GM21825 (cell line): ENCODE results near the gene PLA2G2F.
"Not testable (repeated sequence)": the region's sequence is repeated elsewhere in the genome, so short reads cannot be mapped to it uniquely, and the experiment has no call there.

Experiments used
- ATAC-seq: cut with Tn5 transposase; IDR thresholded peaks from one replicate; pipeline ENCODE4 v1.9.1; 2021; ENCODE audit warnings: mild to moderate bottlenecking, moderate library complexity; ENCODE audit not compliant: unreplicated experiment

PLA2G2F gene

DNA sequence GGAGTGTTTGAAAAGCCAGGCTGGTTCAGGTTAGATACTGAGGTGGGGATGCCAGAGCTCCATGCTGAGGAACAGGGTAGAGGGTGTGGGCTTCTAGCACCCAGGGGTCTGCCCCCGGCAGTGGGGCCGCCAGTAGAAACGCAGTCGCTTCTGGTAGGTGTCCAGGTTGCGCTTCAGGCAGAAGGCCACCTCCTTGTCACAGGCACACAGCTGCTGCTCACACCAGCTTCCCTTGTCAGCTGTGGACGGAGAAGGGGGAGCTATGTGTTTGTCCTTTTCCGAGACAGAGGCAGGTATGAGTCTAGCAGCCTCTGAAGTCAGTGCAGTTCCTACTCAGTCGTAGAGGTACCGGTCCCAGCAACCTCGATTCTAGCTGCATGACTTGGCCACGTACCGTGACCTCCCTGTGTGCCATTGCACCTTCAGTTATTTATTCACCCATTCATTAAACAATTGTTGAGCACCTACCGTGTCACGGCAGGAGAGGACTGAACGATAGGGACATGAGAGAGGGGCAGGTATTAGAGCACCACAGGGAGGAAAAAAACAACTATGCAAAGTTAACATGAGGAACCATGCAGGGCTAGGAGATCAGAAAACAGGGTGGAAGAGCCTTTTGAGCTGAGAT is 25.0 kb upstream of the PLA2G2F start:
- ATAC-seq: no peak

DNA sequence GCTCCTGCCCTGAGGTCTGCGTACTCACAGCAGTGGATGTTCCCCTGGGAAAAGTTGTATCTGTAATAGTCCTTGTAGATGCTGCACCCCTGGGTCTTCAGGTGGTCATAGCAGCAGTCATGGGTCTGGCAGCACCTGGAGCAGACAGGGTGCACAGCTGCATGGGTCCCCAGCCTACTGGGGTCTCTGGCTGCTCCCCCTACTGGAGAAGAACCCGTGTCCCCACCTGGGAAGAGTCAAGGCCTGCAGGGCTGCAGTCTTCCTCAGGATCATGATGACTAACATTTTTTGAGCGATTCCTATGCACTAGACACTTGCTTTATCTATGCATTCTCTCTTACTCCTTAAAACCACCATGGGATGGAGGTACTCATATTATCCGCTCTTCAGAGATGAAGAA is 23.6 kb upstream of the PLA2G2F start:
- ATAC-seq: no peak

DNA sequence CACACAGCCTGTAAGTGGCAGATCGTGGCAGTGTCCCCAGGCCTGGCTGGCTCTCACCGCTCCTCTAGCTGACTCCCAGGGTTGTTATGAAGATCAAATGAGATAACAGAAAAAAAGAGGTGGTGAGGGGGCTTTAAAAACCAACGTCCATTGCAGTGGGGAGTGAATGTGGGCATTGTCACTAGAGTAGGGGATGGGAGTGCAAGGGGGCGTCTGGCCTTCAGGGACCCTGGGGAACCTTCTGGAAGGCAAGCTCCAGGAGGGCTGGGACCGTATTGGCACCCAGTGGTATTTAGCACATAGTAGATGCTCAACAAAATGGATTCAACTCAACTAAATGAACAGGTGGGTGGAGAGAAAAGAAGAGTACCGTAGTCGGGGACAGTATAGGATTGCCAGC is 23.2 kb upstream of the PLA2G2F start:
- ATAC-seq: no peak

DNA sequence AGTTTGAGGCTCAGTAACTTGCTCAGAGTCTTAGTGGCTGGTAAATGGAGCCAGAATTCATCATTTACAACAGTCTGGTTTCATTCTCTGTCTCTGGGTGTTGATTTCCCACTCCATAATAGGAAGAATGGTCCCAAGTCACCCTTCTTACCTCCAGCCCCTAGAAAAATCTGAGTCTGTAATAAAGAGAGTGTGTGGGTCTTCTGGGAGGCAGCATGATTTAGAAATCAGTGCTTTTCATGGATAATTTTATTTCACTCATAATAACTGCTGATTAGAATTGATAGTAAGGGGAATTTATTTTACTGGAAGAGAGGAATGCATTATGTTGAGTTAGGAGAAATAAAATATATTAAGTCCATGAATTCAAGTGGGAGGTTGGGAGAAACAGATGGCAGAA is 21.9 kb upstream of the PLA2G2F start:
- no peak for ATAC-seq

DNA sequence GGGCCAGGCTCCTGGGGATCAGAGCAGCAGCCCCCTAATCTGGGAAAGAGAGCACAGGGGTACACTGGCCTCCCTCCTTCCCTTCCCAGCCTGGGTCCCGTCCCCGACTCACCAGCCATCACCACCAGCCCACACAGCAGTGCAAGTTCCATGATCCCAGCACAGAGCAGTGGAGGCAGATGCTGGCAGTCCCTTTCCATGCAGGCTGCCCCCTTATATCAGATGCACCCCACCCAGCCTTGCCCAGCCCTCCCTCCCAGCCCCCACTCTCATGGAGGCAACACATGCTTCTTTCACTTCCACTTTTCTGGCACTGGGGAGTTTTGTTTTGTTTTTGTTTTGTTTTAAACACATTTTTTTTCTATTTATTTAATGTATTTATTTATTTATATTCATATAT is 19.8 kb upstream of the PLA2G2F start, which contains the start of gene PLA2G2D:
Gene PLA2G2D (minus strand): TSS at position 190 of the 400 bp plus-strand sequence. CDS start 38 bp downstream, at position 152.
- no peak for ATAC-seq

DNA sequence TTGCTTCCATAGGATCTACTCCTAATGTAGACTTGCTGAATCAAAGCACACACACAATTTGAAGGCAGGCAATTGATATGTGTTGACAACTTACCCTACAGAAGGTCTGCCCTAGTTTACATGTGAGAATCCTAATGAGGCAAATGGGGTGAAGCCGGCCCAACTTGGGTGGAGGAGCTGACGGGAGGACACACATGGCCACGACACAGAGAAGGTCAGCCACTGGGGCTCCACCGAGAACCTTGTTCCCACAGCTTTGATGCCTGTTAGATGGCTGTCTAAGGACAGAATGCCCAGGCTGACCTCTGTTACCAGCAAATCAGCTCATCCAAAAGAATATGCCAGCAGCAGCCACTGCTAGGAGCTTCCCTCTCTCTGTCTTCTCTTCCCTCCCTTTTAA is 18.3 kb upstream of the PLA2G2F start:
- no peak for ATAC-seq

DNA sequence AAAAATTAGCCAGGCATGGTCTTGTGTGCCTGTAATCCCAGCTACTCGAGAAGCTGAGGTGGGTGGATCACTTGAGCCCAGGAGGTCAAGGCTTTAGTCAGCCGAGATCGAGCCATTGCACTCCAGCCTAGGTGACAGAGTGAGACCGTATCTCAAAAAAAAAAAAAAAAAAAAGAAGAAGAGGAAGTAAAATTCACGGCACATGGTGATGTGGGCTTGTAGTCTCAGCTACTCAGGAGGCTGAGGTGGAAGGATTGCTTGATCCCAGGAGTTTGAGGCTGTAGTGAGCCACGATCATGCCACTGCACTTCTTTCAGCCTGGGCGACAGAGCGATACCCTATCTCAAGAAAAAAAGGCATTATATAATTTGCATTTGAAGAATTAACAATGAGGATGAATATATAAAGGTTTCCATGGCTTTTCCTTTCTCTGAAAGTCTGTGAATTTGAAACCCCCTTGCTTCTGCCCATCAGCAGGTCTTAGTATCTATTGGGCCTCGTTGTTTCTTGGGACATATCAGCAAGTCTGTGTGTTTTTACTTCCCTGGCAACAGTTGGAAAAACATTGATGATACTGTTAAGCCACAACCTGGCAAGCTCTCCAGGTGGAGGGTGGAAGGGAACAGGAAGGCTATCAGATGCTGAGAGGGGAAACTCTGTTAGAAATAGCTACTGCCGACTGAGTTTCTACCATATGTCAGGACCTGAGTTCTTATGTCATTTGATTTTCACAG is 15.2 kb upstream of the PLA2G2F start:
- ATAC-seq: no peak

DNA sequence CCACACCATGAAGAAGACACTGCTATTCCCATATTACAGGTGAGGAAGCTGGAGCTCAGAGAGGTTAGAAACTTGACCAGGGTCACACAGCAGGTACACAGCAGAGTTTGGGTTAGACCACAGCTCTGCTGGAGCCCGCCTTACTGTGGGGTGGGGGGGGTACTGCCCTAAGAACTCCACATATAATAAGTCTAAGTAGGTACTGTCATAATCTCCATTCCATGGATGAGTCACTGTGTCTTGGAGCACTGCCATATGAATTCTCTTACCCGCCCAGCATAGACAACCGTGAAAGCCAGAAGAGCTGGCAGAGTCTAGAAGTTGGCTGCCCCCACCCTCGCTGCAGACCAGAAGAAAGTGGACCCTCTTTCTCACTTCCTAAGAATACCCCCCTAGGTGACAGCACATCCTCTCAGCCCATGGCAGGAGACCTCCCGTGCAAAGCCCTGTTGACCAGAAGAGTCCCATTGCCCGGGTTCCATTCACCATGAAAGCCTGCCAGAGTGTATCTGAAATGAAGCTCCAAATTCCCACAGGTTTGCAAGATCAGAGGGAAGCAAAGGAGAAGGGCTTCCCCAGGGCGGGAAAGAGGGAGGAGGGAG is 14.6 kb upstream of the PLA2G2F start:
- no peak for ATAC-seq

DNA sequence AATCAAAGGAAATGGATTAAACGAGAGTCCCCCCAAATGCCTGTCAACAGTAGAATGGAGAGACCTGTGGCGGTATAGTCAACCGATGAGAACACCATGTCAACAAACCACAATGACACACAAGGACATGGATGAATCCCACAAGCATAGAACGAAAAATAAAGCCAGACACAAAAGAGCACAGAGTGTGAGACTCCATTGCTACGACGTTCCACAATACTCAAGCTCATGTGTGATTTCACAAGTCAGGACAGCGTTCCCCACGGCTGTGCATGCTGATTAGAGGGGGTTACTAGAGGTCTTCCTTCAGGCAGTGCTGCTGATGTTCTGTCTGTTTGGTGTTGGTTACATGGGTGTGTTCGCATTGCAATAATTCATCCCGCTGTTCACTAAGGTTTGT is 14.0 kb upstream of the PLA2G2F start:
- no peak for ATAC-seq

DNA sequence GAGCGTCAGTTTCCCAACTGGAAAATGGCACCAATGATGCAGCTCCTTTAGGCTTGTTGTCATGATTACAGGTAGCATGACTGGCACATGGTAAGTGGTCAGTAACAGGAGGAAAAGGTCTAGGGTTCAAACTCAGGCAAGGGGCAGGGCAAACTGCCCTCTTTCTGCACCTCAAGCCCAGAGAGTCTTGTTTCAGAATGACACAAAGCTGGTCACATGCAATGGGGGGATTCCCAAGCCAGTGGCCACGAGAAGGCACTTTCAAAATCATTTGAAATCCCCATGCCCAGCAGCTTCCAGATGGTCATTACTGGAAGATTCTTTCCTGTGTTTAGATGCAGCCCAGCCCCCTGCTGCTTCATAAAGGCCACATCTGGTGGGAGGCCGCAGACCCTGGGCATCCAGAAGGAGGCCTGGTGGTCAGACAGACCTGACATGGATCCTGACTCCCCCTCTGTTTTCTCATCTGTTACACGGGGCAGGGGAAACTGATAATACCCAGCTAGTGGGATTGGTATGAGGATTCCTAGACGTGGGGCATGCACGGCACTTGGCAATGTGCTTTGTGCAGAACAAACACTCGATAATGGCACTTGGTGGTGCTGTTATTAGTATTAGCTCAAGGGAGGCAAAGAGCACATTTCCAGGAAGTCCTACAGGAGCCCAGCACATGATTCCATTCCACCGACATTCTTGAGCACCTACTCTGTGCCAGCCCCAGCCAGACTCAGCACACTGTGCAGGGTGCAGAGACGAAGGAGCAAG is 12.9 kb upstream of the PLA2G2F start:
- no peak for ATAC-seq

DNA sequence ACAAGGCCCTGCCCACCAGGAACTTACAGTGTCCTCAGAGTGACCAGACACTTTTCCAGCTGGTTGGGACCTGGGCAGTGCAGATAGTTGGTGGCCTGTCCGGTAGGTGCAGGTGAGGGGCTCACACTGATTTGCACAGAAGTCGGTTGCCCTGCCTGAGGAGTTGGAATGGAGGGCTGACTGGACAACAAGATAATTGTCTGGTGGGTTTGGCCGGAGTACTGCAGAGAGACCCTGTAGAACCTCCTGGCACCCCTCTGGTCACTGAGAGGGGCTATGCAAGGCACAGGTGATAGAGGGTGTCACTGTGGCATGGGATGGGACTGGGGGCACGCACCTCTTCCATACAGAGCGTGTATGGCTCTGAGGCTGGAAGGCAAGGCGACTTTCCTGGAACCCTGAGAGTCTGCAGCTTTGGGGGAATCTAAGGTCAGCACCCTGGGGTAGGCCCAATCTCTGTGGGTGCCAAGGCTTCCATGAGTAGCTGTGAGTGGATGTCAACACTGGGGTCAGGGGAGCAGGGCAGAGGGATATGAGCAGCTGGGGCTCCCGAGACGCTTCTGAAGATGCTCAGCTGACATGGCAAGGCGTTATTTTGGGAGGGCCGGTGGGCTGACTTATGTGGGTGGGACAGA is 12.2 kb upstream of the PLA2G2F start:
- no peak for ATAC-seq

DNA sequence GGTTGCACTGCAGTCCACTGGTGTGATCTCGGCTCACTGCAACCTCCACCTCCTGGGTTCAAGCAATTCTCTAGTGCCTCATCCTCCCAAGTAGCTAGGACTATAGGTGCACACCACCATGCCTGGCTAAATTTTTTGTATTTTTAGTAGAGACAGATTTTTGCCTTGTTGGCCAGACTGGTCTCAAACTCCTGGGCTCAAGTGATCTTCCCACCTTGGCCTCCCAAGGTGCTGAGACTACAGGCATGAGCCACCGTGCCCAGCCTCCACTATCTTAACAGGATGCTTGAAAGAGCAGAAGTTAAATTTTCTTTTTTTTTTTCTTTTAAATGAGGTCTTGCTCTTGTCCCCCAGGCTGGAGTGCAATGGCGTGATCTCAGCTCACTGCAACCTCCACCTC is 8.6 kb upstream of the PLA2G2F start:
- ATAC-seq: not testable (repeated sequence)

DNA sequence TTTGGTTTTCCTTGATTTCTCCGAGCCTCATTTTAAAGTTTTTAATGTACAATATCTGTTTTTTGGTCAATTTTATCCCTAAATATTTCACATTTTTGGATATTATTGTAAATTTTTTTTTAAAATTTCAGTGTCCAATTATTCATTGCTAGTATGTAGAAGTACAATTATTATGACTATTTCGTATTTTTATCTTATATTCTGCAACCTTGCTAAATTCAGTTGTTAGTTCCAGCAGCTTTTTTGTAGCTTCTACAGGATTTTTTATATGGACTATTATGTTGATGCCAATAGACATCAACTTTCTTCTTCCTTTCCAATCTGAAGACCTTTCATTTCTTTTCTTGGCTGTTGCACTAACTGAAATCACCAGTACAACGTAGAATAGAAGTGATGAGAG is 4.1 kb upstream of the PLA2G2F start:
- no peak for ATAC-seq

DNA sequence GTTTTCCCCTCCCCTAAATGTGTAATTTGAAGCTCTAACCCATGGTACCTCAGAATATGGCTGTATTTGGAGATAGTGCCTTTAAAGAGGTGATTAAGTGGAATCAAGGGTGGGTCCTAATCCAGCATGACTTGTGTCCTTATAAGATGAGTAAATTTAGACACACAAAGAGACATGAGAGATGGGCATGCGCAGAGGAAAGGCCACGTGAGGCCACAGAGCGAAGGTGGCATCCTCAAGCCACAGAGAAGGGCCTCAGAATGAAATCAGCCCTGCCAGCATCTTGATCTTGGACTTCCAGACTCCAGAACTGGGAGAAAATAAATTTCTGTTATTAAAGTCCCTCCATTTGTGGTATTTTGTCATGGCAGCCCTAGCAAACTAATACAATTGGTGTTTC is 2.9 kb upstream of the PLA2G2F start:
- no peak for ATAC-seq

DNA sequence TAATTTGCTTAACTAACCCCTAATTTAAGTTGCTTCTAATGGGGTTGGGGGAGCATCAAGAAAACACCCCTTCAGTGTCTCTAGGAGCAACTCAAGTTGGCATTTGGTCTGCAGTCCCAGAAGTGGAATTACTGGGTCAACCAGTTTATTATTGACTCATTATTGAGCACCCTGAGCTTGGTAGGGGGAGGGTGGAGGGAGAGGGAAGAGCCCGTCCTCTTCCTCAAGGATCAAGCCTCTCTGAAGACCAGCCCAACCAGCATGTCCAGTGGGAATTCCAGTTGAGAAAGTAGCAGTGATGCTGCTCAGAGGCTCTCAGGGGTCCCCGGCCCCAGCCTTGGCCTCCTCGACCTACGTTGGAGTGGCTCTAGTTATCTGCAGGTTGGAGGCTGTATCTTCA is 2.1 kb upstream of the PLA2G2F start:
- no peak for ATAC-seq

DNA sequence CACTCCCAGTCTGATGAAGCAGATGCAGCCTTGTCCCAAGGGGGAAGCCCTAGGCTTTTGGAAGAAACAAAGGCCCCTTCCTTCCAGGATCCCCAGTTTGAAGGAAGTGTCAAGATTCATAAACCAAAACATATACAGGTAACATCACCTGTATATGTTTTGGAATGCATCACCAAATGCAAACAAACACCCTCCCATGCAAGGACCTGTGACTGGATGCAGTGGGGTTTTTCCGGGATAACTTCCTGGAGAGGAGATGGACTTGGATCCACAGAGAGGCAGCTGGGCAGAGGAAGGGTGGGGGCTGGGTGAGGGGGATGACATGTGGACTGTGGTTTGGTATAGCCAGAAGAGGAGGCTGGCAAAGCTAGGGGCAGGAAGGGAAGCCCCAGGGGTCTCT is 1.5 kb upstream of the PLA2G2F start:
- ATAC-seq: no peak

DNA sequence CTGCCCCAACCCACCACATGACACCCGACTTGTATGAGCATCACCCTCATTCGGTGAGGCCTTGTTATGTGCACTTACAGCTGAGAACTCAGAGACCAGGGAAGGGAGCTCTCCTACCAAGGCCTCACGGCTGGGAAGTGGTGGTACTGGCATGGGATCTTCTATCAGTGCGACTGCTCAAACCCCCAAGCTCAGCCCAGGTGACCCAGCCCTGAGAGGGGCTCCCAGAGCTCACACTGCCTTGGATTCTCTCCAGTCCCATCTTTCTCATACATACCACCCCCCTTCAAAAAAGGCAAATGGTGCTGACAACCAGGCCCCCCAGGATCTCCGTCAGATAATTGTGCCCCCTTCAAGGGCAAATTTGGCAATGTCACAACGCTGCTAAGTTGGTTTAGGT is 777 bp upstream of the PLA2G2F start:
- ATAC-seq: no peak

DNA sequence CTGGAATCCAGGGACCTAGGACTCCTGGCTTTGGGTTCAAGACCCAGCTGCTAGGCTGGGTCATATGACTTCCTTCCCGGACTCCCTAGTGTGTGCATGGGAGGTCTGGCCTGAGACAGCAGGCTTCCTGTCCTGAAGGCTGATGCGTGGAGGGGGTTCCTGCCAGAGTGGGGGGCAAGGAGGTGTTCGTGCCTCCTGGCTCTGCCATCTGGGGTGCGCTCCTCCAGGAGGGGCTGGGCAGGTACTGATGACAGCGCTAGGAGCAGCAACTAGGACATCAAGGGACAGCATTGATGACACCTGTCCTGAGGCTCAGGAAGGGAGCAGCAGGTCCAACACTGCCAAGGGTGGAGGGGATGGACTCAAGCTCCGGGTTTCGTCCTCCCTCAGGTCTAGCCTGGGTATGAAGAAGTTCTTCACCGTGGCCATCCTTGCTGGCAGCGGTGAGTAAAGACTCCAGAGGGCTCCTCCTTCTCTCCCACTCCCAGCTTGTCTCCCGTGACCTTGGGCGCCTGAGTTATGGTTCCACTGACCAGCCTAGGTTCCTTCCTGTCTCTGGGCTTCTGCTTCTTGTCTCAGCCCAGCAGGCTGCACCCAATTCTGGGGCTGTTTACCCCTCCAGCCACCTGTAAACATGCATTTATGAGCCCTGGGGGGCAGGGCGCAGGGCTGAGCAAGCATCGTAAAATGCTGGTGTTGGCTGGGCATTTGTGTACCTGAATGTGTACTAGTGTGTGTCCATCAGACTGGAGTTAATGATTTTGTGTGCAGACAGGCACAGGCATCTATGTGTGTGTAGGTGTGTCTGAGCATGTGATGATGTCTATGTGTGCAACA is 871 bp downstream of the PLA2G2F start:
- ATAC-seq: no peak

DNA sequence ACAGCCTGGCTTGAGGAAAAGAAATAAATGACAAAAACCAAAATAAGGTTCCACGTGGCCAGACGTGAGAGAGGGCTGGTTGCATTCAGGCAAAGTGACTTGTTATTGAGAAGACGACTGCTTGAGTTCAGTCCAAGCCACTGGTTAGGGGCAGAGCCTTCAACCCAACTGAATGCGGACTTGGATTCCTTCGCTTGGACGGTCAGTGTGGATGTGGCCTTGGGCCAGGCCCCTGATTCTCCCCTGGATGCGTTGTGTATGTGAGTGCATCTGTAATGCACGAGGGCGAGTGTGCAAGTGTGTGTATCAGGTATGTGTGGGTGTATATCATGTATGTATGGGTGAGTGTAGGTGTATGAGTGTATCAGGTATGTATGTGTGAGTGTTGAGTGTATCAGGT is 1.9 kb downstream of the PLA2G2F start:
- no peak for ATAC-seq

DNA sequence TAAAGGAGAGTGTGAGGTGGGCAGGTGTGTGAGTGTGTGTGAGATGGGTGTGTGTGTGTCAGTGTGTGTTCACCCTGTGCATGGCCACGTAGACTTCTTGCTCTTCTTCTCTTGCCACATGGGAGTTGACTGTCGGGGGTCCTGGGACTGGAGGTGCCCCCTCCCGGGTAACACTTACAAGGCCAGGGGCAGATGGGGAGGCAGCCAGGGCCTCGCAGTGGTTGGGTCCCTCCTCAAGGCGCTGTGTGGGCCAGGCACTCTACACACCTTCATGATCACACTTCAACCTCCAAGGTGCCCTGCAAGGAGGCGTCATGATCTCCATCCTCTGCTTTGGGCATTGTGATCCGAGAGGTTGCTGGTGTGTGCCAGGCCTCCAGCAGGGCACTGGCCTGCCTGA is 2.3 kb downstream of the PLA2G2F start:
- no peak for ATAC-seq
